A549 (cell line): ENCODE measurements around the gene S100A13.

Source experiments
- CEBPB ChIP-seq, 2 experiments: fragments of >200 bp in 1 of 2; sonication (Bioruptor Twin) in 1 of 2; formaldehyde crosslinking in 1 of 2; IDR thresholded peaks; 2 replicates each; pipeline ENCODE4 v1.6.1; 2012 to 2016
- CHD2 ChIP-seq: fragments of 150-350 bp; IDR thresholded peaks from 2 replicates; pipeline ENCODE4 v1.6.1; 2014; ENCODE audit warnings: low read length; ENCODE audit not compliant: partially characterized antibody
- MAFK ChIP-seq: fragments of 450-650 bp; IDR thresholded peaks from 2 replicates; pipeline ENCODE4 v1.6.1; 2014; ENCODE audit not compliant: partially characterized antibody
- POLR2A ChIP-seq: IDR thresholded peaks from 2 replicates; pipeline ENCODE4 v1.6.1; 2012; ENCODE audit warnings: mild to moderate bottlenecking, low read length
- POLR2AphosphoS2 ChIP-seq: conservative IDR thresholded peaks from 2 replicates; pipeline ENCODE4 v1.6.1; 2012; ENCODE audit warnings: low read length, improper control_type of control experiment, inconsistent platforms
- RAD21 ChIP-seq, 2 experiments: fragments of >200 bp in 1 of 2; sonication (Bioruptor Twin) in 1 of 2; formaldehyde crosslinking in 1 of 2; IDR thresholded peaks in 1 of 2; conservative IDR thresholded peaks in 1 of 2; 2 replicates in 1 of 2; 3 replicates in 1 of 2; pipeline ENCODE4 v1.6.1; 2012 to 2018; ENCODE audit warnings: inconsistent platforms in 1 of 2
- SMC3 ChIP-seq: fragments of >200 bp; sonication (Bioruptor Twin); formaldehyde crosslinking; IDR thresholded peaks from 3 replicates; pipeline ENCODE4 v1.6.1; 2018; ENCODE audit warnings: inconsistent platforms
- ZNF302 ChIP-seq: fragments of 250-450 bp; sonication (Bioruptor Pico); IDR thresholded peaks from 2 replicates; pipeline ENCODE4 v1.9.0; 2021; ENCODE audit warnings: inconsistent platforms, mild to moderate bottlenecking, moderate library complexity
- ZSCAN20 ChIP-seq: fragments of 250-450 bp; sonication (Bioruptor Pico); IDR thresholded peaks from 2 replicates; pipeline ENCODE4 v1.8.0; 2022; ENCODE audit warnings: mild to moderate bottlenecking, moderate library complexity
- TF ChIP-seq, protein P1 (sequence below): fragments of 200-600 bp; sonication (generic); IDR thresholded peaks from 2 replicates; pipeline ENCODE4 v1.6.1; 2016; ENCODE audit warnings: antibody characterized with exemption, mild to moderate bottlenecking, moderate library complexity
- TF ChIP-seq, protein P2 (sequence below): fragments of 250-450 bp; sonication (Bioruptor Pico); IDR thresholded peaks from 2 replicates; pipeline ENCODE4 v1.5.0; 2021; ENCODE audit warnings: mild to moderate bottlenecking, moderate library complexity, borderline replicate concordance
- TF ChIP-seq, protein P3 (sequence below): fragments of >200 bp; sonication (Bioruptor Twin); formaldehyde crosslinking; IDR thresholded peaks from 3 replicates; pipeline ENCODE4 v1.5.1; 2016

DNA sequence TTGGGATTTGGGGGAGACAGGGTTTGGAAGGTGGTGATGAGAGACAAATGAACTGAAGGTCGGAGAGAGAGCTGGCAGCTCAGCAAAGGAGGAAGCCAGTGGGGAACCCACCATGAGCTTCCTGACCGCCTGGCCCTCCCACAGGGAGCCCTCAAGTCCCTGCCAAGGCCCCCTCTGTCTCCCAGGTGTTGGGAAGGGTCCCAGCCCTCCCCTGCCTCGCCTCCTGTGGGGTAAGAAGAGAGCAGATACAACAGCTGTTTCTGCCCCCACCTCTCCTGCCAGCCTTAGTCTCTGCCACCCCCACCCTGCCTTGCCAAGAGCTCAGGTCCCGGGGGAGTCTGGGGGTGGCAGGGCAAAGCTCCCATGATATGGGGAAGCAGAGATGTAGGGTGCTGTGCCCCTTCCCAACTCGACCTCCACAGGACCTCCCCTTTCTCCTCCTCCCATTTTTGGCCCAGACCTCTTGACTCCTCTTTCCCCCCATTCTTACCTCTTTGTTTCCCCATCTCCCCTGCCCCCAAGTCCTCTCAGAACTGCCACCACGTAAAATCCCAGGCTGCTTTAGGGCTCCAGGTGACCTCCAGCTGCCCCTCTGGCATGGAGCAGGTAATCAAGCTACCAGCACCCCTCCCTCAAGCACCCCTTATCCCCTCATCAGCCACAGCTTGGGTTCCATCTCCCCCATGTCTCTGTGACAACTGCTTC lies 1.5 kb upstream of the S100A13 start:
- TF ChIP-seq, protein P1, sequence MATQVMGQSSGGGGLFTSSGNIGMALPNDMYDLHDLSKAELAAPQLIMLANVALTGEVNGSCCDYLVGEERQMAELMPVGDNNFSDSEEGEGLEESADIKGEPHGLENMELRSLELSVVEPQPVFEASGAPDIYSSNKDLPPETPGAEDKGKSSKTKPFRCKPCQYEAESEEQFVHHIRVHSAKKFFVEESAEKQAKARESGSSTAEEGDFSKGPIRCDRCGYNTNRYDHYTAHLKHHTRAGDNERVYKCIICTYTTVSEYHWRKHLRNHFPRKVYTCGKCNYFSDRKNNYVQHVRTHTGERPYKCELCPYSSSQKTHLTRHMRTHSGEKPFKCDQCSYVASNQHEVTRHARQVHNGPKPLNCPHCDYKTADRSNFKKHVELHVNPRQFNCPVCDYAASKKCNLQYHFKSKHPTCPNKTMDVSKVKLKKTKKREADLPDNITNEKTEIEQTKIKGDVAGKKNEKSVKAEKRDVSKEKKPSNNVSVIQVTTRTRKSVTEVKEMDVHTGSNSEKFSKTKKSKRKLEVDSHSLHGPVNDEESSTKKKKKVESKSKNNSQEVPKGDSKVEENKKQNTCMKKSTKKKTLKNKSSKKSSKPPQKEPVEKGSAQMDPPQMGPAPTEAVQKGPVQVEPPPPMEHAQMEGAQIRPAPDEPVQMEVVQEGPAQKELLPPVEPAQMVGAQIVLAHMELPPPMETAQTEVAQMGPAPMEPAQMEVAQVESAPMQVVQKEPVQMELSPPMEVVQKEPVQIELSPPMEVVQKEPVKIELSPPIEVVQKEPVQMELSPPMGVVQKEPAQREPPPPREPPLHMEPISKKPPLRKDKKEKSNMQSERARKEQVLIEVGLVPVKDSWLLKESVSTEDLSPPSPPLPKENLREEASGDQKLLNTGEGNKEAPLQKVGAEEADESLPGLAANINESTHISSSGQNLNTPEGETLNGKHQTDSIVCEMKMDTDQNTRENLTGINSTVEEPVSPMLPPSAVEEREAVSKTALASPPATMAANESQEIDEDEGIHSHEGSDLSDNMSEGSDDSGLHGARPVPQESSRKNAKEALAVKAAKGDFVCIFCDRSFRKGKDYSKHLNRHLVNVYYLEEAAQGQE = no peak
- TF ChIP-seq, protein P2, sequence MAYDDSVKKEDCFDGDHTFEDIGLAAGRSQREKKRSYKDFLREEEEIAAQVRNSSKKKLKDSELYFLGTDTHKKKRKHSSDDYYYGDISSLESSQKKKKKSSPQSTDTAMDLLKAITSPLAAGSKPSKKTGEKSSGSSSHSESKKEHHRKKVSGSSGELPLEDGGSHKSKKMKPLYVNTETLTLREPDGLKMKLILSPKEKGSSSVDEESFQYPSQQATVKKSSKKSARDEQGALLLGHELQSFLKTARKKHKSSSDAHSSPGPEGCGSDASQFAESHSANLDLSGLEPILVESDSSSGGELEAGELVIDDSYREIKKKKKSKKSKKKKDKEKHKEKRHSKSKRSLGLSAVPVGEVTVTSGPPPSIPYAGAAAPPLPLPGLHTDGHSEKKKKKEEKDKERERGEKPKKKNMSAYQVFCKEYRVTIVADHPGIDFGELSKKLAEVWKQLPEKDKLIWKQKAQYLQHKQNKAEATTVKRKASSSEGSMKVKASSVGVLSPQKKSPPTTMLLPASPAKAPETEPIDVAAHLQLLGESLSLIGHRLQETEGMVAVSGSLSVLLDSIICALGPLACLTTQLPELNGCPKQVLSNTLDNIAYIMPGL (CRISPR knock-in tag) = no peak
- no peak for TF ChIP-seq ZSCAN20 (CRISPR knock-in tag)
- TF ChIP-seq, protein P3, sequence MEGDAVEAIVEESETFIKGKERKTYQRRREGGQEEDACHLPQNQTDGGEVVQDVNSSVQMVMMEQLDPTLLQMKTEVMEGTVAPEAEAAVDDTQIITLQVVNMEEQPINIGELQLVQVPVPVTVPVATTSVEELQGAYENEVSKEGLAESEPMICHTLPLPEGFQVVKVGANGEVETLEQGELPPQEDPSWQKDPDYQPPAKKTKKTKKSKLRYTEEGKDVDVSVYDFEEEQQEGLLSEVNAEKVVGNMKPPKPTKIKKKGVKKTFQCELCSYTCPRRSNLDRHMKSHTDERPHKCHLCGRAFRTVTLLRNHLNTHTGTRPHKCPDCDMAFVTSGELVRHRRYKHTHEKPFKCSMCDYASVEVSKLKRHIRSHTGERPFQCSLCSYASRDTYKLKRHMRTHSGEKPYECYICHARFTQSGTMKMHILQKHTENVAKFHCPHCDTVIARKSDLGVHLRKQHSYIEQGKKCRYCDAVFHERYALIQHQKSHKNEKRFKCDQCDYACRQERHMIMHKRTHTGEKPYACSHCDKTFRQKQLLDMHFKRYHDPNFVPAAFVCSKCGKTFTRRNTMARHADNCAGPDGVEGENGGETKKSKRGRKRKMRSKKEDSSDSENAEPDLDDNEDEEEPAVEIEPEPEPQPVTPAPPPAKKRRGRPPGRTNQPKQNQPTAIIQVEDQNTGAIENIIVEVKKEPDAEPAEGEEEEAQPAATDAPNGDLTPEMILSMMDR = no peak
- TF ChIP-seq ZNF302 = no peak
- TF ChIP-seq RAD21 (conservative IDR thresholded peaks at IDR 0.05 in 1 of 2, IDR thresholded peaks at IDR 0.05 in 1 of 2) = no peak
- TF ChIP-seq CHD2 = no peak
- TF ChIP-seq CEBPB (IDR thresholded peaks at IDR 0.05) = no peak
- no peak for TF ChIP-seq MAFK
- TF ChIP-seq POLR2A = no peak
- TF ChIP-seq POLR2AphosphoS2 = no peak
- no peak for TF ChIP-seq SMC3
